KMS-11 (cell line): ENCODE data around the gene DLGAP1.

ENCODE experiments used
- H2AFZ ChIP-seq: fragments of 200-600 bp; sonication (generic); 2 replicates; pipeline ENCODE4 v1.6.1; 2016; ENCODE audit warnings: antibody characterized with exemption, mixed run types, low read depth
- H3K27ac ChIP-seq: fragments of 200-600 bp; sonication (generic); 2 replicates; pipeline ENCODE4 v1.6.1; 2016; ENCODE audit warnings: mild to moderate bottlenecking, mixed run types
- H3K27me3 ChIP-seq: fragments of 200-600 bp; sonication (generic); 2 replicates; pipeline ENCODE4 v1.6.1; 2017; ENCODE audit warnings: mild to moderate bottlenecking, low read depth, mixed run types, moderate library complexity; ENCODE audit not compliant: insufficient read depth
- H3K36me3 ChIP-seq: fragments of 200-600 bp; sonication (generic); 2 replicates; pipeline ENCODE4 v1.6.1; 2017; ENCODE audit warnings: mild to moderate bottlenecking, mixed run types; ENCODE audit not compliant: insufficient read depth
- H3K4me1 ChIP-seq: fragments of 200-600 bp; sonication (generic); 2 replicates; pipeline ENCODE4 v1.6.1; 2016; ENCODE audit warnings: mild to moderate bottlenecking, low read depth, mixed run types; ENCODE audit not compliant: poor library complexity, severe bottlenecking
- H3K4me2 ChIP-seq: fragments of 200-600 bp; sonication (generic); 2 replicates; pipeline ENCODE4 v1.7.0; 2016; ENCODE audit warnings: mild to moderate bottlenecking, mixed run types
- H3K4me3 ChIP-seq: fragments of 200-600 bp; sonication (generic); IDR thresholded peaks from 2 replicates; pipeline ENCODE4 v1.6.1; 2017; ENCODE audit warnings: low read depth, low read length, mixed read lengths; ENCODE audit not compliant: insufficient read depth
- H3K79me2 ChIP-seq: fragments of 200-600 bp; sonication (generic); 2 replicates; pipeline ENCODE4 v1.6.1; 2016; ENCODE audit warnings: low read depth, mixed run types; ENCODE audit not compliant: insufficient read depth
- H3K9ac ChIP-seq: fragments of 200-600 bp; sonication (generic); 2 replicates; pipeline ENCODE4 v1.6.1; 2016; ENCODE audit warnings: mild to moderate bottlenecking, mixed run types
- H4K20me1 ChIP-seq: fragments of 200-600 bp; sonication (generic); 2 replicates; pipeline ENCODE4 v1.6.1; 2016; ENCODE audit warnings: mild to moderate bottlenecking, mixed run types; ENCODE audit not compliant: insufficient read depth
- CTCF ChIP-seq: fragments of 200-600 bp; sonication (generic); conservative IDR thresholded peaks from 2 replicates; pipeline ENCODE4 v1.6.1; 2017; ENCODE audit warnings: low read depth, mild to moderate bottlenecking, antibody characterized with exemption, low read length, moderate library complexity, mixed read lengths

Gene DLGAP1

GRCh38 chr18:3867236-3867635 lies 587.9 kb downstream of the DLGAP1 start:
- no peaks in the 10 kb centered on the region for H3K36me3 ChIP-seq
- no peak overlapping the region for H3K4me2 ChIP-seq
- no peak overlapping the region for H3K27ac ChIP-seq
- no peak overlapping the region for H3K4me3 ChIP-seq
- no peaks in the 10 kb centered on the region for H3K27me3 ChIP-seq
- H3K4me1 ChIP-seq, result no peaks in the 10 kb centered on the region
- TF ChIP-seq CTCF, result no peak
- no peaks in the 10 kb centered on the region for H4K20me1 ChIP-seq
- no peak overlapping the region for H2AFZ ChIP-seq
- H3K79me2 ChIP-seq, result no peaks in the 10 kb centered on the region
- H3K9ac ChIP-seq, result no peak overlapping the region

- H3K4me3 ChIP-seq, result no peak overlapping the region
- H3K27ac ChIP-seq, result no peak overlapping the region
- H3K4me2 ChIP-seq, result no peak overlapping the region
Measured at GRCh38 chr18:3864669-3865298, 590.3 kb downstream of the DLGAP1 start.

GRCh38 chr18:3863593-3863992 lies 591.5 kb downstream of the DLGAP1 start:
- Histone ChIP-seq H3K4me3 (no peak overlapping the region), H3K36me3 (no peaks in the 10 kb centered on the region), H3K27me3 (no peaks in the 10 kb centered on the region), H3K27ac (no peak overlapping the region), H3K9ac (no peak overlapping the region), H4K20me1 (no peaks in the 10 kb centered on the region), H2AFZ (no peak overlapping the region), H3K4me2 (no peak overlapping the region), H3K4me1 (no peaks in the 10 kb centered on the region), H3K79me2 (no peaks in the 10 kb centered on the region)
- TF ChIP-seq CTCF, result no peak

More at GRCh38 chr18:3864669-3865298, 590.3 kb downstream of the DLGAP1 start:
- Histone ChIP-seq H3K27me3 (no peaks in the 10 kb centered on the region), H2AFZ (no peak overlapping the region), H3K9ac (no peak overlapping the region), H3K36me3 (no peaks in the 10 kb centered on the region), H3K79me2 (no peaks in the 10 kb centered on the region), H3K4me1 (no peaks in the 10 kb centered on the region), H4K20me1 (no peaks in the 10 kb centered on the region)
- no peak for TF ChIP-seq CTCF

- Histone ChIP-seq H3K27ac (no peak overlapping the region), H3K36me3 (no peaks in the 10 kb centered on the region), H4K20me1 (no peaks in the 10 kb centered on the region), H3K4me3 (no peak overlapping the region), H3K79me2 (no peaks in the 10 kb centered on the region), H3K4me1 (no peaks in the 10 kb centered on the region), H3K4me2 (no peak overlapping the region), H3K27me3 (no peaks in the 10 kb centered on the region), H2AFZ (no peak overlapping the region), H3K9ac (no peak overlapping the region)
- TF ChIP-seq CTCF, result no peak
Measured at GRCh38 chr18:3863006-3863405, 592.1 kb downstream of the DLGAP1 start.
